Hypothalamus (tissue), 51 donors: ENCODE data around the gene PRCD.

Experiments
- DNase-seq, 51 donors: peaks; one replicate each; lab custom pipeline; 2025; lab: John Stamatoyannopoulos, UW

The PRCD gene

DNA sequence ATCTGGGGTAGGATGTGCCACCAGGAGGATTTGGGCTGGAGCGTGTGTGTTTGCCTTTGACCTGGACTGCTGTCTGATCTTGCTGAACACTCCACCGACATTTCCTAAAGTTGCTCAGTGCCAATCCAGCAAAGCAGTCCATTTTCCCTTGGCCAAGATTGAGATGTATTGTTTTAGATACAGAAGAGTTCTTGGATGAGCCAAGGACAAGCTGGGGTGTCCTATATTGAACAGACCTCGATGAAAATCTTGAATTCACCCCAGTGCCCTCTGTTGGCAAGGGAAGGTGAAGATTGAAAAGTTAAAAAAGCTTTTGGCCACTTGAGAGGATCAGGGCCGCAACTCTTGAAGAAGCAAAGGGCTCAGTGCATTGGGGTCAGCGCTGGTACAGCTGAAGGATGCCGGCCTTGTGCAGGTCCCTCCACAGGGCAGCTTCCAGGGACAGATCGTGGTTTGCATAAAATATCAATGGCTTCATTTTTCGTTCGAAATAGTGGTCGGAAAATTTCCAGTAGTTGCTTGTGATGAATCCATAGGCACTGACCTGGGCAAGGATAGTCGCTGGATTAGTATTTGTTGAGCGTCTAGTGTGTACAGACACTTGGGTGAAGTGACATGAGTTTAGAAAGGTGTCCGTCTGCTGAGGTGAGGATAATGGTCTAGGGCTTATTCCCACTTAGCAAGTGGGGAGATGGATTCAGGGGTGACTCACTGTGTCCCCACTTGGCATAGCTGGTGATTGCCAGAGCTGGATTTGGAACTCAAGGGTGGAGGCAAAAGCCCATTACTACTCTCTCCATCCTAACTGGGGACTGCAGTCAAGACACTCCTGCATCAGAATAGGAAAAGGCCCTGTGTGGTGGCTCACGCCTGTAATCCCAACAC, 26.1 kb downstream of the PRCD start:
- DNase-seq, result no peak

DNA sequence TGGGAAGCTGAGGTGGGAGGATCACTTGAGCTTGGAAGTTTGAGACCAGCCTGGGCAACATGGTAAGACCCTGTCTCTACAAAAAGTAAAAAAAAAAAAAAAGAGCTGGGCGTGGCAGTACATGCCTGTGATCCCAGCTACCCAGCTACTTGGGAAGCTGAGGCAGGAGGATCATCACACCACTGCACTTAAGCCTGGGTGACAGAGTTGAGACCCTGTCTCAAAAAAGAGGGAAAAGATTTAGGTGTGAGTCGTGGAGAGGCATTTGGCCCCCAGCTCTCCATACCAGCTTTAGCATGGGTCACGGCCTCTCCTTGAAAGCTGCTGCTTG, 26.7 kb downstream of the PRCD start:
- no peak for DNase-seq

DNA sequence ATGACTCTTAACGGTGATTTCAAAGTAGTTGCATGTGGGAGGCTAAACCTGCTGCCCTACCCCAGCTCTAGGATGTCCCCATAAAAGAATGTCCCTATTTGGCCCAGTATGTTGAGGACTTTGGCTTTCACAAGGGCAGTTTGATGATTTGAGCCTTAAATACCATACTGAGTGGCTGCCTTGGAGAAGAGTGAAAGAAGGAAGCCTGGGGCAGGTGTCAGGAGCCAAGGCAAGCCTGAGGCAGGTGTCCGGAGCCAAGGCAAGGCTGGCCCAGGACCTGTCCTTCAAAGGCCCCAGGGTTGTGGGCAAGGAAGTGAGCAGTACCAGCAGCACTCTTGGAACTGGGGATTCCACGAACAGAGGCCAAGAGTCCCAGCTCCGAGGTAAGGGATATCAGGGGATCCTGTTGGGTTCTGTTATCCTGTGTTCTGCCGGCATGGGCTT, 27.2 kb downstream of the PRCD start:
- no peak for DNase-seq

DNA sequence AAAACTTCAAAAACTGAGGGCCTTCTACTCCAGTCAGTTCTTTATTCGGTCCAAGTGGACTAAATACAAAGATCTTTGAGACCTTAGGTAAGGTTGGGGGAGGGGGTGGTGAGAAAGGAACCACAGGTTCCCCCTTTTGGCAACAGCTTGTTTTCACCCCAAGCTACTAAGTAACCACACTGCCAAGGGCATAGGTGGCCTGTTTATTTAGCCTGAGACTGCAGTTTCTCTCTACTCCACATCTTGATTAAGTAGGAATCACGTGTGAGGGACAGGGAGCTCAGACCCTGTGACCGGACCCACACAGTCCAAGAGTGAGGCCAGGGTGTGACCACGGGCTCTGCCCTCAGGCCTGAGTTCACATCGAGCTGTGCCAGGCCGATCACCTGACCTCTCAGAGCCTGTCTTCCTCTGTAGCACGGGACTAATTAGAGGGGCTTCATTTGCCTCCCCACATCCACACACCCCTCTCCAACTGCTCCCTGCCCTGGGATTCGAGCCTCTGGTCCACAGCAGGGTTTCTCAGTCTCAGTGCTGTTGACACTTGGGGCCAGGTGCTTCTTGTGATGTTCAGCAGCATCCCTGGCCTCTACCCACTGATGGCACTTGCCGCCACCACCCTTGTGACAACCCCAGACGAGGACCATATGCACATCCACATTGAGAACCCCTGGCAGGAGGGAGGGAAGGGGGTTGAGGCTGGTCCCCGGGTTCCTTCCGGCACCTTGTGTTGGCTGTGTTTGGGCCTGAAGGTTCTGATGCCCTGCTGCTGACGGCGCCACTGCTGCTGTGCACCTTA, 28.0 kb downstream of the PRCD start:
- DNase-seq, result no peak

DNA sequence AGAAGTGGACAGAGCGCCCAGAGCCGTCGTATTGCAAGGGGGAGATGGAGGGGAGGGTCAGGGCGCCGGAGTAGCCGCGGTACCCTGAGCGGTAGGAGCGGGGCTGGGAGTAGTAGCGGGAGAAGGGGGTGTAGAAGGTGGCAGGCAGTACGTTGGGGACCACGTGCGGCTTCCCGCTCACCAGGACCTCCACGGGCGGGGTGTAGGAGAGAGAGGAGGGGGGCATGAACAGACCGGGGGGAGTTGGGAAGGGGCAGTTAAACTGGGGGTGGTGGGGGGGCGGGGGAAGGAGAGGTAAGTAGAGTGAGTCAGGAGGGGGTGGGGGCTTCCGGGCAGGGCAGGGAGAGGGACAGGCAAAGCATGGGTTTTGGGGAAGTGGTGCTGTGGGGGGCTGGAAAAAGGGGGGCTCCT, 29.0 kb downstream of the PRCD start:
- DNase-seq, result no peak

- peak in 43 of 51 donors; percentile 20 to 91 (median 63) for DNase-seq
Measured at GRCh38 chr17:76569607-76570279, 29.9 kb downstream of the PRCD start.

DNA sequence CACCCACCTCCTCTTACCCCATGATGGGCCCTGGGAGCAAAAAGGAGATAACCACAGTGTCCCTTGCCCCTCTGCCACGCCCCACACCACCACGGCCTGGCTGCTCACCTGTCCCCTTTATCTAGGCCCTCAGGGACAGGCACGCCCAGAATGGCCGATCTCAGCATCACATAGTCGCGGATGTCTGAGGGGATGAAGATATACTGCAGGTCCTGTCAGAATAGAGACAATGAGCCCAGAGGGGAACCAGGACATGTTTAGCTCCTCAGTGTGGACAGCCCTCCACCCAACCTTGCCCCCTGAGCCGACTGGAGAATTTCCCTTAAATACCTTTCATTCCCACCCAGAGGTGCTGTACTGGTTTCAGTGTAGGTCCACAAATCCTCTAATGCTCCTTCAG, 30.6 kb downstream of the PRCD start:
- no peak for DNase-seq

DNA sequence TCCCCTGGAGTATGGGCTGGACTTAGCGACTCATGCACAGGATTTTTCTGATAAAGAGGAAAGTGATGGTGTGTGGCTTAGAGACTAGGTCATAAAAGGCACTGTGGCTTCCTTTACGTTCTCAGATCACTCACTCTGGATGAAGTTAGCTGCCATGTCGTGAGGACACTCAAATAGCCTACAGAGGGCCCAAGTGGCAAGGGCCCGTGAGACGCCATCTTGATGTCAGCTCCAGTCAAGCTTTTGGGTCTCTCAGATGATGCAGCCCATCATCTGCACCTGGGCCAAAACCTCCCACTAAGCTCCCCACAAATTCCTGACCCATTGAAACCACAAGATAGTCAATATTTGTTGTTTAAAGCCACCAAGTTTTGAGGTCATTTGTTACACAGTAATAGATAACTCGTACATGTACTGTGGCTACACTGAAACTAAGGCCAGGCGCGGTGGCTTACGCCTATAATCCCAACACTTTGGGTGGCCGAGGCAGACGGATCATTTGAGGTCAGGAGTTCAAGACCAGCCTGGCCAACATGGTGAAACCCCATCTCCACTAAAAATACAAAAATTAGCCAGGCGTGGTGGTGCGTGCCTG, 31.1 kb downstream of the PRCD start:
- DNase-seq, result no peak

DNA sequence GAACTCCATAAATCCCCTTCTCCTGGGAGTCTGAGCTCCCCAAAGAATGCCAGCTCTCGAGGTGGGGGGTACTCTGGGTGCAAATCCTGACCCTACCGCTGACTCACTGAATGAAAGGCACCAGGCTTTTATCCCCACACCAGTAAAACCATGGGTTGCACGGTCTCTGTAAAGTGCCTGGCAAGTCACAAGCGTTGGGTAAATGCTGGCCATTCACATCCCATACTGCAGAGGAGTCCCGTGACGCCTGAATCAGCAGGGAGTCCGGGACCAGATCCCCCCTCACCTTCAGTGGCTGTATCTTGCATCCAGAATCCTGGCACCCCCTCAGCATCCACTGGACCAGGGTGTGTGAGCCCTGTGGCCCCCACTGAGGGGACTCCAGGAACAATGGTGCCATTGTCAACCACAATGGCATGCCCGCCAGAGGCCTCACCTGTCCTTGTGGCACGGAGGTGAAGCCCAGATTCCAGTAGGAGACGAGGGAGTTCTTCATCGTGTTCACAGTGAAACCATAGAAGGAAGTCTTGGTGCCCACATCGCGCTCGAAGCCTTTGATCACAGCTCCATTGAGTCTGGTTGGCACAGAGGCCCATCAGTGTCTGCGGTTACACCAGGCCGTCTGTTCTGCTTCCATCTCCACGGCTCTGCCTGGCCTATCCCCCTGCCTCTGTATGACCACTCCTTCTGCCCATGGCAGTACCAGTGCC, 32.5 kb downstream of the PRCD start:
- no peak for DNase-seq

DNA sequence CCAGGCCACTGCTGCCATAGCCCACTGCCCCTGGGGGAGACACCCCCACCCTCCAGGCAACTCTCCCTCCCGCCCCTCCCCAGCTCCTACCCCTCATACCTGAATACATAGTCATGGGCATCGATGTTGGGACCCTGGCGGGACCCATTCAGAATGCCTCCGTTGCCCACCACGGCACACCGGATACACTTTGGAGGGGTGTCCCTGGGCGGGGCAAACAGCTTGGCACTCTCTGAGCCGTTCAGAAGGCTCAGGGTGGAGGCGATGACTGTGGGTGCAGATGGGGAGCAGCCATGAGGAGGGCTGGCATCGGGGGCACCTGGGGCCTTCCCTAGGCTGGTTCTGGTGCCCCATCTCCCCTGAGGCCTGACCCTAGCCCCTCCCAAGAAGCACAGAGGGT, 33.3 kb downstream of the PRCD start:
- no peak for DNase-seq

- no peak for DNase-seq
Measured at GRCh38 chr17:76574166-76574565, 34.3 kb downstream of the PRCD start.

GRCh38 chr17:76575570-76575969, 35.7 kb downstream of the PRCD start:
- DNase-seq, result no peak

DNA sequence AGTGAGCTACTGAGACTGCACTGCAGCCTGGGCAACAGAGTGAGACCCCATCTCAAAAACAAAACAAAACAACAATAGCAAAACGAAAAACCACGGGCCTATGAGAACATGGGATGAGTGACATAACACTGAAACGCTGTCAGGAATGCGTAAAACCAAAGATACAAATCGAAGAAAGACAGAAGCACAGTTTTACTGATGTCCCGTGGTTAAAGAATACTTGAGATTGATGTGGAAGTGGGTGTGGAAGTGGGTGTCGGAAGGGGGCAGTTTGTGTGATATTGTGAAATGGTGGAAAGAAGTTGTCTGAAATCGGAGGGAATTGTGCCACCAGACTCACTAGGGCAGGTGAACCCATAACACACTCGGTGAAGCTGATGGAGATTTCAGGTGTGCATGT, 36.3 kb downstream of the PRCD start:
- no peak for DNase-seq

DNA sequence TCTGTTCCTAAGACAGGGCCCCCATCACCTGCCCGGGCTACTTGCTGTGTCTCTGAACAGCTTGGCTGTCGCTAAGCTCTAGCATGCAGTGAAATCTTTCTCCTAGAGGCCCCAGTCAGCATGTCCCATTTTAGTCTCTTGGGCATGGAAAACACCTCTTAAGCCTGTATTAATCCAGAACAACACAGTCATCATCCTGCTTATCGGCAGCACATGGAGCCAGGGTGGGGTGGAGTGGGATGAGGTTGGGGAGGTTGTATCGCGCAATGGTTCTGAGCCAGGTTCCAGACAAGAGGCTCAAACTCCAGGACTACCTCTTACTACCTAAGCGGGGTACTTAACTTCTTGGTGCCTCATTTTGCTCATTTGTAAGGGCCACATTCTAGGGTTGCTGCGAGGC, 38.0 kb downstream of the PRCD start:
- DNase-seq, result no peak

DNA sequence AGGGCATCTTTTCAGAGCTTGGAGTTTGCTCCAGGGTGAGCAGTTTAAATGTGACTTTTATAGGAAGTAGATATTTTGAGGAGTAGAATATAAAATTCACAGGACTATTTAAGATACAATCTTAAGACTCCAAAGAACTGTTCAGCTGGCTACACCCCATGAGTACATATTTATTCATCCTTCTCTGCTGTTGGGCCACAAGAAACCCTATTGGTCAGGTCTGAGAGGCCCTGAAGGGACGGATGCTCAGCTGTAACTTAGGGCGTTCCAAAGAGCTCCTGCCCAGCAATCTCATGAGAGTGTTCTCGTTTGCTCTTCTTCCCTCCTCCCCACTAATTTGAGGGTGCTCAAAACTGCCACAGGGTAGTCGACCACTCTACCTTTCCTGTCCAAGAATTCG, 38.5 kb downstream of the PRCD start:
- DNase-seq, result no peak

GRCh38 chr17:76579281-76579680, 39.4 kb downstream of the PRCD start:
- DNase-seq, result no peak

DNA sequence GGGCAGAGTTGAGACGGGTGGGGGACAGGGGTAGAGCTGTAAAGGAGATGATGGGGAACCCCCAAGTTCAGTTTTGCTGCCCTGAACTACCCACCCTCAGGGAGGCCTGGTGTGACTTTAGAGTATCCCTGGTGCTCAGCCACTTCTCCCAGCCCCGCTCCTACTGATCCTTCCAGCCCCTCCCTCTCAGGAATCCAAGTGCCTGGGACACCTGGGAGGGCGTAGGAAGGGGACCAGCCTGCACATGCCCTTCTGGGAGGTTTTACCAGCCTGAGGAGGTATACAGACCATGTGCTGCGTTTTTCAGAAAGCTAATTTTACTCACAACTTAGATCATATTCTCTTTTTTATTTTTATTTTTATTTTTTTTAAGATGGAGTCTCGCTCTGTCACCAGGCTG, 41.7 kb downstream of the PRCD start:
- DNase-seq, result no peak

- no peak for DNase-seq
Measured at GRCh38 chr17:76582660-76583059, 42.8 kb downstream of the PRCD start.

GRCh38 chr17:76584427-76585032, 44.7 kb downstream of the PRCD start:
- DNase-seq, result no peak
